Transverse colon (tissue), 4 donors: ENCODE measurements around the gene SLC4A5. TPM values are rescaled to one million over a fixed set of nuclear protein-coding genes. Genes with fewer than 3 reads are reported as not detected.

ENCODE experiments used
- small RNA-seq, 4 donors: library from RNA; depleted of rRNA; stranded (forward); fragments of <200 nt; gene quantifications; one replicate each; pipeline ENCODE3, GENCODE V24; 2016
- total RNA-seq, 4 donors: library from RNA; depleted of rRNA; stranded (reverse); fragments of >200 nt; gene quantifications; one replicate each; pipeline ENCODE4 v1.1.0, GENCODE V29; 2016

Gene SLC4A5
- total RNA-seq, 4 donors from 2014 or later = 0.37 to 6.1 (median 3.5) TPM

Small RNA genes within 50 kb of the gene (small RNA-seq; reads per million reads assigned to genes)
- gene RNU6-542P (0 reads per million in 4 donors), gene TAF13P2 (0 reads per million in 4 donors)

Other genes with a start within 250 kb of the SLC4A5 start
- gene BOLA3, start 195.5 kb downstream of the SLC4A5 start, total RNA-seq = 10 to 100 TPM in 2 of 4 donors, 1 to 10 TPM in 1, not detected in 1; 3.0 to 51.5 (median 44.0) TPM
- gene MOB1A, start 164.5 kb downstream of the SLC4A5 start, total RNA-seq = 10 to 100 TPM; 43.0 to 91.9 (median 68.8) TPM
- gene MTHFD2, start 144.8 kb downstream of the SLC4A5 start, total RNA-seq = 100 to 1,000 TPM in 1 of 4 donors, 10 to 100 TPM in 2, 1 to 10 TPM in 1; 2.2 to 220 (median 17.8) TPM
- 100 to 1,000 TPM; 109 to 134 (median 122) TPM for gene DCTN1, start 36.9 kb upstream of the SLC4A5 start, total RNA-seq
- 1 to 10 TPM in 1 of 4 donors, under 1 TPM in 1, not detected in 2; 0.82 to 1.3 TPM for gene C2orf81, start 78.2 kb upstream of the SLC4A5 start, total RNA-seq
- gene WDR54, start 78.3 kb upstream of the SLC4A5 start, total RNA-seq = 1 to 10 TPM in 2 of 4 donors, not detected in 2; 2.3 to 7.0 TPM
- gene RTKN, start 98.5 kb upstream of the SLC4A5 start, total RNA-seq = 10 to 100 TPM; 29.7 to 46.4 (median 41.9) TPM
- gene INO80B, start 111.7 kb upstream of the SLC4A5 start, total RNA-seq = 10 to 100 TPM; 12.9 to 53.9 (median 34.5) TPM
- 100 to 1,000 TPM in 1 of 4 donors, 10 to 100 TPM in 3; 59.5 to 101 (median 62.7) TPM for gene WBP1, start 115.0 kb upstream of the SLC4A5 start, total RNA-seq
- 10 to 100 TPM; 54.8 to 76.7 (median 58.9) TPM for gene MOGS, start 122.0 kb upstream of the SLC4A5 start, total RNA-seq
- gene MRPL53, start 129.3 kb upstream of the SLC4A5 start, total RNA-seq = 100 to 1,000 TPM in 1 of 4 donors, 10 to 100 TPM in 3; 23.2 to 170 (median 26.3) TPM
- gene CCDC142, start 139.6 kb upstream of the SLC4A5 start, total RNA-seq = 10 to 100 TPM; 49.7 to 93.1 (median 71.6) TPM
- gene TTC31, start 139.7 kb upstream of the SLC4A5 start, total RNA-seq = 10 to 100 TPM; 16.9 to 36.0 (median 32.0) TPM
- 1 to 10 TPM in 2 of 4 donors, under 1 TPM in 1, not detected in 1; 0.80 to 3.8 (median 1.6) TPM for gene LBX2, start 156.2 kb upstream of the SLC4A5 start, total RNA-seq
- gene PCGF1, start 164.3 kb upstream of the SLC4A5 start, total RNA-seq = 10 to 100 TPM in 3 of 4 donors, 1 to 10 TPM in 1; 3.7 to 23.9 (median 19.3) TPM
- gene TLX2, start 171.0 kb upstream of the SLC4A5 start, total RNA-seq = 1 to 10 TPM in 1 of 4 donors, under 1 TPM in 1, not detected in 2; 0.96 to 2.5 TPM
- 100 to 1,000 TPM in 1 of 4 donors, 10 to 100 TPM in 3; 32.4 to 194 (median 53.1) TPM for gene DQX1, start 182.8 kb upstream of the SLC4A5 start, total RNA-seq
- 100 to 1,000 TPM; 164 to 264 (median 189) TPM for gene AUP1, start 186.3 kb upstream of the SLC4A5 start, total RNA-seq
- 10 to 100 TPM in 3 of 4 donors, 1 to 10 TPM in 1; 8.6 to 29.6 (median 21.0) TPM for gene HTRA2, start 186.5 kb upstream of the SLC4A5 start, total RNA-seq
- gene LOXL3, start 210.5 kb upstream of the SLC4A5 start, total RNA-seq = 1 to 10 TPM; 1.6 to 4.1 (median 3.0) TPM
- gene DOK1, start 211.3 kb upstream of the SLC4A5 start, total RNA-seq = 10 to 100 TPM; 14.7 to 21.3 (median 20.1) TPM